C4-2B (cell line): ENCODE data around the gene TTLL3.

ENCODE experiments used
- ZFX ChIP-seq: fragments of 450-650 bp; IDR thresholded peaks from 2 replicates; pipeline ENCODE4 v1.6.1; 2017
- TF ChIP-seq, protein P1 (sequence below): fragments of 450-650 bp; conservative IDR thresholded peaks from 2 replicates; pipeline ENCODE4 v1.5.1; 2017; ENCODE audit warnings: mild to moderate bottlenecking

- TF ChIP-seq, protein P1, sequence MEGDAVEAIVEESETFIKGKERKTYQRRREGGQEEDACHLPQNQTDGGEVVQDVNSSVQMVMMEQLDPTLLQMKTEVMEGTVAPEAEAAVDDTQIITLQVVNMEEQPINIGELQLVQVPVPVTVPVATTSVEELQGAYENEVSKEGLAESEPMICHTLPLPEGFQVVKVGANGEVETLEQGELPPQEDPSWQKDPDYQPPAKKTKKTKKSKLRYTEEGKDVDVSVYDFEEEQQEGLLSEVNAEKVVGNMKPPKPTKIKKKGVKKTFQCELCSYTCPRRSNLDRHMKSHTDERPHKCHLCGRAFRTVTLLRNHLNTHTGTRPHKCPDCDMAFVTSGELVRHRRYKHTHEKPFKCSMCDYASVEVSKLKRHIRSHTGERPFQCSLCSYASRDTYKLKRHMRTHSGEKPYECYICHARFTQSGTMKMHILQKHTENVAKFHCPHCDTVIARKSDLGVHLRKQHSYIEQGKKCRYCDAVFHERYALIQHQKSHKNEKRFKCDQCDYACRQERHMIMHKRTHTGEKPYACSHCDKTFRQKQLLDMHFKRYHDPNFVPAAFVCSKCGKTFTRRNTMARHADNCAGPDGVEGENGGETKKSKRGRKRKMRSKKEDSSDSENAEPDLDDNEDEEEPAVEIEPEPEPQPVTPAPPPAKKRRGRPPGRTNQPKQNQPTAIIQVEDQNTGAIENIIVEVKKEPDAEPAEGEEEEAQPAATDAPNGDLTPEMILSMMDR: no peak
- TF ChIP-seq ZFX: no peak
Observed at GRCh38 chr3:9870978-9871377, 60.9 kb downstream of the TTLL3 start.
